ENCODE data around the gene IQSEC3.

DNA sequence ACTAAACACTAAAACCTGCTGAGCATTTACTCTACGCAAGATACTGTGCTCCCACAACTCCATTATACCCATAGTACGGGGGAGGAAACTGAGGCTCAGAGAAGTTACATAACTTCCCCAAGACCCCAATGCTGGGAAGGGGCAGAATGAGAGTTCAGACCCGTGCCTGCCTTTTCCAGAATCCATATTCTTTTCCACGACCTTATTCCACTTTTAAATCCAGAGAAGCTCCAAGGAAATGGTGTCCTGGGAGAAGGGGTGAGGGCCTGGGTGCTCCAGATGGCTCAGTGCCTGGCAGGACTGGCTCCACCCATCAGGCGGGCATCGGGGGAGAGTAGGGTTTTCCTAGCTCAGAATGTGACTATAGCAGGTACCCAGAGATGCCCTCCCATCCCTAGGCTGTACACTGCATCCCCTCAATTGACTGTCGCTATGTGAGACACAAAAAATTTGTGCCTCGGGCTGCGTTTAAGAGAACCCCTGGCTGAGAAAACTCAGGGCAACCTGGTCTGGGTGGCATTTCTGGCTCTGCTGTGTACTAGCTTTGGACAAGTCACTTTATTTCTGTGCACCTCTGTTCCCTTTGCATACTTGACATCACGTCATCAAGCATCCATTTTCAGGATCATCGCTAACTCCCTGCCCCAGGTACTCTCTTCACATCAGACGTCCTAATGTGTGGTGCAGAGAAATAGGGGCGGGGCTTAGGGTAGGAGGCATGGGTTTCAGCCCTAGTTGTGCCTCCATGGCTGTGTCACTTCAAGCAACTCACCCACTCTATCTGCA is 11.6 kb upstream of the IQSEC3 start:
- TF ChIP-seq CTCF (IDR thresholded peaks at IDR 0.05; ENCODE audit: low read length) (no peak), EZH2 (optimal IDR thresholded peaks at IDR 0.05; ENCODE audit: low read depth, low read length) (no peak)
